Inferior parietal cortex (tissue), 1 donor: ENCODE measurements around the gene CAGE1.

Source experiments
- DNase-seq: peaks from one replicate; pipeline ENCODE4 v3.0.0-alpha.2; 2016; ENCODE audit errors: extremely low spot score

CAGE1 gene

GRCh38 chr6:7311917-7312615 is 77.5 kb downstream of the CAGE1 start:
- peak; percentile 49 for DNase-seq

GRCh38 chr6:7311176-7311575 is 78.4 kb downstream of the CAGE1 start:
- no peak for DNase-seq

- DNase-seq = no peak
These were observed 80.5 kb downstream of the CAGE1 start for GRCh38 chr6:7309050-7309449.

- DNase-seq = no peak
These were observed 82.0 kb downstream of the CAGE1 start for GRCh38 chr6:7307533-7307932.

- DNase-seq = no peak
These were observed 84.7 kb downstream of the CAGE1 start for GRCh38 chr6:7304821-7305220.

- DNase-seq = no peak
These were observed 87.8 kb downstream of the CAGE1 start for GRCh38 chr6:7301702-7302101.

GRCh38 chr6:7300926-7301325 is 88.6 kb downstream of the CAGE1 start:
- DNase-seq = no peak

GRCh38 chr6:7298113-7298512 is 91.4 kb downstream of the CAGE1 start:
- DNase-seq = no peak

GRCh38 chr6:7296602-7297001 is 92.9 kb downstream of the CAGE1 start:
- no peak for DNase-seq

- no peak for DNase-seq
These were observed 93.6 kb downstream of the CAGE1 start for GRCh38 chr6:7295916-7296315.

- DNase-seq = no peak
These were observed 96.8 kb downstream of the CAGE1 start for GRCh38 chr6:7292596-7293255.

- no peak for DNase-seq
These were observed 99.5 kb downstream of the CAGE1 start for GRCh38 chr6:7290079-7290478.

- no peak for DNase-seq
These were observed 104.1 kb downstream of the CAGE1 start for GRCh38 chr6:7285416-7285815.

GRCh38 chr6:7283676-7284075 is 105.9 kb downstream of the CAGE1 start:
- no peak for DNase-seq

- DNase-seq = no peak
These were observed 107.2 kb downstream of the CAGE1 start for GRCh38 chr6:7282097-7282906.
